ENCODE measurements around the gene ALDH1A1.
A peak's percentile ranks its signal among the peaks of the same experiment; 100 is the strongest.
"Not testable (repeated sequence)": the region's sequence is repeated elsewhere in the genome, so short reads cannot be mapped to it uniquely, and the experiment has no call there.

ALDH1A1 gene

DNA sequence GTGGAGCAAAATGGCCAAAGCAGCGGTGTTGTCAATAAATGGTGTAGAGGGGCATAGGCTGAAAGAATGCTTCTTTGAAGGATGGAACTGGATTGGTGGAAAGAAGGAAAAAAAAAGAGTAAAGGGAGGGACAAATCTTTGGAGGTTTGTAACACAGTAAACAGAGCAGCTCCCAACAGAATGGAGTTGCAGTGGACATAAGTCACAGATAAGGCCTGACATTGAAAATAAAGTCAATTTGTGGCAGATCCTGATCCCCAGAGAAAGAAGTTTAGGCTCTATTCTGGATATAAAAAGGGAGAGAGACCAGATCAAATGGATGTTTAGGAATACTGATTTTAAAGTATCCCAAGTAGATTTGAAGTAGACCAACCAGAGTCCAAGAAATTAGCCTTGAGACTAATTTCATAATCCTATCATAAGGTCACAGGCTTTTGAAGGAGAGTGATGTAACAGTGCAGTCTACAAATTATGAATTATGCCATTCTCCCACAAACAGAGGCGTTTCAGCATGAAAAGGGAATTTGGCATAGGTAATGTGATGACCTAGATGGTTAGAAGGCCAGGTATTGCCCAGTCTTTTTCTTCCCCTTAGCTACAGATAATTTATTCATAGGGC lies 8.9 kb downstream of the ALDH1A1 start:
- DNase-seq: no peak

DNA sequence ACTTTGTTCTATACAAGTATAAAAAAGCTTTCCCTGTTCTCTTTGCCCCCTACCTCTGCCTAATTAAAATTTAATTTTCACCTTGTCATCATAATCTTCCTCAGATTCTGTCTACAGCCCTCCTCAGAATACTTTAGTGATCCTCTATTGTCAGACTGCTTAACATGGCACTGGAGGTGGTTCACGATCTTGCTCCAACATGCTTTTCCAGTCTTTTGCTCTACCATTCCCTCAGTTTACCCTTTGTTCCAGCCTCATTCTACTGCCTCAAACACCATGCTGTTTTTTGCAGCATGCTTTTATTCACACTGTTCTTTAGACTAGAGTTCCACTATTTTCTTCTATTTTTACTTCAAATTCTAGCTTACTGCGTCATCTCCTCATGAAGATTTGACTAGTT lies 10.4 kb downstream of the ALDH1A1 start:
- no peak for DNase-seq

DNA sequence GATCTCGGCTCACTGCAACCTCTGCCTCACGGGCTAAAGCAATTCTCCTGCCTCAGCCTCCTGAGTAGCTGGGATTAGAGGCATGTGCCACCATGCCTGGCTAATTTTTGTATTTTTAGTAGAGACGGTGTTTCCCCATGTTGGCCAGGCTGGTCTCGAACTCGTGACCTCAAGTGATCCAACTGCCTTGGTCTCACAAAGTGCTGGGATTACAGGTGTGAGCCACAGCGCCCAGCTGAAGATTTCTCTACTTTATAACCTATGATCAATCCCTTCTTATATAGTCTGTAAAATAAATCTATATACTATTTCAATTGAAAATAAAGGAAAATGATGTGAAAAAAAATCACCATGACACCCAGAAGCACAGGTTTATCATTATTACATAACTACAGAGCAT lies 13.3 kb downstream of the ALDH1A1 start:
- DNase-seq: not testable (repeated sequence)

- no peak for DNase-seq
Measured at GRCh38 chr9:72937545-72937944, 15.3 kb downstream of the ALDH1A1 start.

DNA sequence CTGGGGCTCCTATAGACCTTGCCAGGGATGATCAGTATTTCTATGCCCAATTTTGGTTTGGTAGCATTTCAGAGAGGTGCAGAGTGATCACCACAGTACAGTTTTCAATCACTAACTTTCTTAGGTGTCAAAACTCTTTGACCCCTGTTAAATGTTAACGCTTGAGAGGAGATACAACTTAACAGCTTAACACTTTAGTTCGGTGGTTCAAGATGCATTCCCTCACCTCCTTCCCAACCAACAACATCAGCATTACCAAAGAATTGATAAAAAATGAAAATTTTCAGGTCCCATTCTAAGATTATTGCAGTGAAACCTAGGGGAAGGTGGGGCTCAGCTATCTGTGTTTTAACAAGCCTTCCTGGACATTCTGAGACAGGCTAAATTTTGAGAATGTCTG lies 16.2 kb downstream of the ALDH1A1 start:
- DNase-seq: no peak

GRCh38 chr9:72936266-72936665 lies 16.6 kb downstream of the ALDH1A1 start:
- no peak for DNase-seq

- no peak for DNase-seq
Measured at GRCh38 chr9:72935595-72935994, 17.3 kb downstream of the ALDH1A1 start.

- DNase-seq: no peak
Measured at GRCh38 chr9:72933730-72934665, 18.9 kb downstream of the ALDH1A1 start.

DNA sequence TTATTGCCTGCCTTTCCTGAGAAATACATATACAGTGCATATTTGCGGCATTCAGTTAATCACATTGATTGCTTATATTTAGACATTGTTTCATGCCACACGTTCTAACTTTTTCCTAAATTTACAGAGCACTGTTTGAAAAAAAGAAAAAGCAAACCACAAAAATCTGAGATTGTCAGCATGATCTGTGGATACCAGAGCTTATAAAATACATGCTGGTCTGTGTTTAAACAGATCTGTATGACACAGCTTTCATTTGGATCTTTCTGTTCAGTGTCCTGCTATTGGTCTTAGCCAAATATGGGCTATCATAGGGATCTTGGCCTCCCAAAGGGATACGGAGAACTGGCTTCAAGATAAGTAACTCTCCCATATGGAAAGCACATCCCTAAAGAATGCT lies 20.2 kb downstream of the ALDH1A1 start:
- no peak for DNase-seq

GRCh38 chr9:72931897-72932296 lies 21.0 kb downstream of the ALDH1A1 start:
- no peak for DNase-seq

DNA sequence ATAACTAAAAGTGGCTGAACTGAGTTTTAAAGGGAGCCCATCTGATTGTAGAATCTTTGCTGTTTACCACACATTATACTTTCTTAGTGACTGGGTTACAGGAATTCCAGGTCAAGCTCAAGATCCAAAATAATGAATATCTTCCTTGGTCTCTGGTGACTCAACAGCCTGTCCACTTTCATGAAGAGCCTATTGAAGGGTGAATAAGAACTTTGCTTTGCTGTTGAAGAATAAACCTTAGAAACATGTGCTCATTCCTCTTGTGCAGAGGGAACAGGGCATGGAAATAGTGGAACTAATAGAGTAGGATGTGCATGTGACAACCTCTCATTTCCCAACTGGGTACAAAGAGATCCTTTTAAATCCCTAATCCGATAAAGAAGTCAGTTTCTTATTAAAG lies 21.4 kb downstream of the ALDH1A1 start:
- no peak for DNase-seq

DNA sequence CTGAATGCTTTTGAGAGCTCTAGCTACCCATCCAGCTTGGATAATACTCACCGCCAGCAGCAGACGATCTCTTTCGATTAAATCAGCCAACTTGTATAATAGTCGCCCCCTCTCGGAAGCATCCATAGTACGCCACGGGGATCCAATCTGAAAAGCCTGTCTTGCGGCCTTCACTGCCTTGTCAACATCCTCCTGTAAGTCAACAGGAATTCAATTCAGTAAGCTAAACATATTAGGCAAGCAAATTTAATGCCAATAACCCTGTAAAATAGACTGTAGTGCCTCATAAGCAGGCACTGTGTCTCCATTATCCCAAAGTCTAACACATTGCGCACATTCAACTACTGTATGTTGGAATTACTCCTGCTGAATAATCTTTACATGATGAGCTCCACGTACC lies 22.0 kb downstream of the ALDH1A1 start:
- no peak for DNase-seq

DNA sequence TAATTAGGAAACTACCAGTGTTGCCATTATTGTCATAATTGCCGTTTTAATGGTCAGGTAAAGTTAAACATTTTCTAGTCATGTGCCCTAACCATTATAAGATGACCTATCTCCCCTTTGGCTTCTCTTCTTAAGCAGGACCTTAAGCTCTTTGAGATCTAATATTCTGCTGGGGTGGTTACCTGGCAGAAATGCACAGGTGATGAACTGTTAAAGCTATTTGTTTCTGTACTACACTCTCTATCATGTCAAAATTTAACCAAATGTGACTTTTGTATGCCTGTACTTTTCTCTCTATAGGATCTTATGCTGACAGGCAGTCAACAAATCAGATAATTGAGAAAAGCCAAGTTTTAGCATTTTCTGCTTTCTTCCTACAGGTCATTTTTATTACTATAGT lies 23.3 kb downstream of the ALDH1A1 start:
- DNase-seq: no peak

GRCh38 chr9:72928042-72928507 lies 24.8 kb downstream of the ALDH1A1 start:
- DNase-seq: no peak

- no peak for DNase-seq
Measured at GRCh38 chr9:72926506-72926905, 26.3 kb downstream of the ALDH1A1 start.

GRCh38 chr9:72925891-72926290 lies 27.0 kb downstream of the ALDH1A1 start:
- no peak for DNase-seq

GRCh38 chr9:72925126-72925789 lies 27.6 kb downstream of the ALDH1A1 start:
- DNase-seq: peak in 1 of 56 donors; percentile 1

DNA sequence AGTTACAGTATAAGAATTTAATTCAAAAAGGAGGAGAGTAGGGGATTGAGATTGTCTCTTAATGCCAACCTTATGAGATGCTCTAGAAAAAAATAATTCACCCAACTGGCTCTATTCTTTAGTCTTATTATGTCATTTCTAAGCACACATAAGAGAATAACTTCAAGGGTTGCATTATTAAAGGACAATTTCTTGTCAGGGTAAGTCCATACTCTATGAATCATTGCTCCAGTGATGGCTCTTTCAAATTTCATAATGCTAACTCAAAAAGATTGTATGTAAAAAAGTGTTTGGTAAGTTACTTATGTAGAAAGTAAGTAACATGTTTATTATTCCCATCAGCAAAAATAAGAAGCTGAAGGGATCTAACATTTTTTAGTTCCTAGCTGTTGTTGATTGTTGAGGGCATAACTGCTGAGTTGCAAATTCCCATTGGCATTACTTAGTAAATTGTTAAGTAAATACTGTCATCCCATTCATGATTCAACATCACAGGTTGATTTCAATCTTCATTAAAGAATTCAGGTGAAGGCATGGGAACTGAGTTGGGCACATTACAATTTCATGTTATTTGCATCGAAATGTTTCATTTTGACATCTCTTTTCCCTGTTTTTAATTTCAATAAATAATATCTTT lies 28.6 kb downstream of the ALDH1A1 start:
- no peak for DNase-seq

GRCh38 chr9:72923077-72923476 lies 29.8 kb downstream of the ALDH1A1 start:
- DNase-seq: no peak

DNA sequence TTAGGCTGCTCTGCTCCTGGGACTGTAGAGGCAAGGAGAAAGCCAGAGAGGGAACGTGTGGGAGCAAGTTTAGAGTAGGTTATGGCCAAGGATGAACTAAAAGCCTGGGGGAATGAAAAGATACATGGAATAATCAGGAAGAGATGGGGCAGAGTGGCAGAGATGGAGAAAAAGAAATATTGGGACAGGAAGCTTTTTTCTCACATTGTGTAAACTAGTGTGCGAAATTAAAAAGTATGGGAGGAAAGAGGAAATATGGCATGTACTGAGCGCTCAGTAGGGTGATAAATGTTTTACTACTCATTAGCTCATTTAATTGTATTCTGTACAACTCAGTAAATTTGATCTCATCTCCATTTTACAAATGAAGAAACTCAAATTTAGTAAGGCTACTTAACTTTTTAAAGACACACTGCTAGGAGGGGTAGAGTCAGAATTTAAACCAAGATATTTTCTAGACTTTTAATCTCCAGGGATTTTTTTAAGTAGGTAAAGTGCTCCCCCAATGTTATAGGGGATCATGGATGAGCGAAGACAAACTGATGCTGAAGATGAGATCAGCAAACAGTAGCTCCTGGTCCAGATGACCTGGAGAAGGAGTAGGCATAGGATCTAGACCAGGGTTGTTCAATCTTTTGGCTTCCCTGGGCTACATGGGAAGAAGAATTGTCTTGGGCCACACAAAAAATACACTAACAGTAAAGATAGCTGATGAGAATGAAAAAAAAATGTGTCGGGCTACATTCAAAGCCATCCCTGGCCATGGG lies 30.8 kb downstream of the ALDH1A1 start:
- no peak for DNase-seq
